Ishikawa (cell line): Measurements from ENCODE around the gene WDHD1.

Source experiments
- EGR1 ChIP-seq: IDR thresholded peaks from 2 replicates; pipeline ENCODE4 v1.6.1; 2012
- FOXM1 ChIP-seq: IDR thresholded peaks from 2 replicates; pipeline ENCODE4 v1.6.1; 2012; ENCODE audit warnings: low read depth, borderline replicate concordance
- NFIC ChIP-seq: IDR thresholded peaks from 2 replicates; pipeline ENCODE4 v1.6.1; 2012
- RAD21 ChIP-seq: IDR thresholded peaks from 2 replicates; pipeline ENCODE4 v1.6.1; 2012; ENCODE audit warnings: low read depth
- TCF12 ChIP-seq: IDR thresholded peaks from 2 replicates; pipeline ENCODE4 v1.6.1; 2012; ENCODE audit warnings: low read depth
- TF ChIP-seq, protein P1 (sequence below): IDR thresholded peaks from 2 replicates; pipeline ENCODE4 v1.6.1; 2012

DNA sequence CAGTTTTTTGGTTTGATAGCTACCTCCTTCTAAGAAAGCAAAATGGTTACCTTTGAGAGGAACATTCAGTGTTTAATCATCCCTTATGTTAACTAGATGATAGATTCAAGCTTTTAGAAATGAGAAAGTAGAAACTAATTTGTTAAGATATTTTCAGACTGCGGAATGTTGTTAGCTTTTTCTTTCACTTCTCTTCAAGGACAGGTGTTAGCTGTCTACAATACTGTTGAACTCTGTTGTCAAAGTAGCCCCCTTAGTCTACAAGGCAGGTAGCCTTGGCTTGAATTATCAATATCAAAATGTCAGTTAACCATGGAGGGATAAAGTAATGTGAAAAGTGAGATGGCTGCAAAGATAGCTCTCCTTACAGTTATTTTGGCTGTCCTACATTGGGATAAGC, 39.3 kb upstream of the WDHD1 start:
- TF ChIP-seq TCF12 (no peak), RAD21 (no peak), FOXM1 (no peak), EGR1 (no peak), NFIC (no peak)
- TF ChIP-seq, protein P1, sequence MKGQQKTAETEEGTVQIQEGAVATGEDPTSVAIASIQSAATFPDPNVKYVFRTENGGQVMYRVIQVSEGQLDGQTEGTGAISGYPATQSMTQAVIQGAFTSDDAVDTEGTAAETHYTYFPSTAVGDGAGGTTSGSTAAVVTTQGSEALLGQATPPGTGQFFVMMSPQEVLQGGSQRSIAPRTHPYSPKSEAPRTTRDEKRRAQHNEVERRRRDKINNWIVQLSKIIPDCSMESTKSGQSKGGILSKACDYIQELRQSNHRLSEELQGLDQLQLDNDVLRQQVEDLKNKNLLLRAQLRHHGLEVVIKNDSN, result no peak
